Measurements from ENCODE around the gene LRRC4C. TPM values are rescaled to one million over a fixed set of nuclear protein-coding genes. Genes with fewer than 3 reads are reported as not detected.

LRRC4C gene
- total RNA-seq, 1 donor from 2014 or later, result 1.2 TPM

DNA sequence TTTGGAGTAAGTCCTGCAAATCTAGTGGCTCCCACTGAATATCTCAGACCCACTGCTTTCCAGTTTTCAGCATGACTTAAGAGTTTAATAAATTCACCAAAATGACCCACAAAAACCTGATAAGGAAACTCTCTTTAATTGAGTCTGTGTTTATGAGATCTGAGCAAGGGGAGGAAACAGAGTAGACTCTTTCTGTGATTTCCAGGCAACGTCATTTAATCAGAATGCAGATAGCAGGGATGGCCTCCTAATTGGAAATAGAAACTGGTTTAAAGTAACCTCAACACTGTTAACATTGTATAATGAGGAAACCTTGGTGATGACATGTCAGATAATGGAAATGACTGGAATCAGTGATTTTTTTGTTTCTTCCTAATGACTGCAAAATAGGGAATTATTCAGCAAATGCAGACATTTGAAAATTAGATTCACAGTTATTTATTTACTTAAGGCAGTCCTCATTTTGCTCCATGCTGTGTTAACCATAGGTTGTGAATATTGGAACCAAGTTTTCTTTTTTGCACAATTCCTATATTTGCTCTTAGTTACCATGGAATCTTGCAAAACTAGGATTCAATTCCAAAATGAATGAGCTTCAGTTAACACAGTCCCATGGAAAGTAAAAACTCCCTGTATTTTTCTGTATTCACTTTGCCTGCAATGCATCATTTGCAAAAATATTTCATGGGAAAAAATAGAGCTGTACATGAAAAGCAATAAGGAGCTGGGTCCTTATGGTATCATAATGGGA, 1324.5 kb downstream of the LRRC4C start:
- no peaks in the 10 kb centered on the region for H3K4me1 Mint-ChIP-seq (ENCODE audit: unreplicated experiment)
- no peaks in the 10 kb centered on the region for H3K36me3 Mint-ChIP-seq (ENCODE audit: low read depth, unreplicated experiment)
- H3K4me3 Mint-ChIP-seq (ENCODE audit: unreplicated experiment), result no peak overlapping the region
- peaks cover 1% of the 10 kb centered on the region for H3K27me3 Mint-ChIP-seq (ENCODE audit: unreplicated experiment)
- TF ChIP-seq, protein P1, sequence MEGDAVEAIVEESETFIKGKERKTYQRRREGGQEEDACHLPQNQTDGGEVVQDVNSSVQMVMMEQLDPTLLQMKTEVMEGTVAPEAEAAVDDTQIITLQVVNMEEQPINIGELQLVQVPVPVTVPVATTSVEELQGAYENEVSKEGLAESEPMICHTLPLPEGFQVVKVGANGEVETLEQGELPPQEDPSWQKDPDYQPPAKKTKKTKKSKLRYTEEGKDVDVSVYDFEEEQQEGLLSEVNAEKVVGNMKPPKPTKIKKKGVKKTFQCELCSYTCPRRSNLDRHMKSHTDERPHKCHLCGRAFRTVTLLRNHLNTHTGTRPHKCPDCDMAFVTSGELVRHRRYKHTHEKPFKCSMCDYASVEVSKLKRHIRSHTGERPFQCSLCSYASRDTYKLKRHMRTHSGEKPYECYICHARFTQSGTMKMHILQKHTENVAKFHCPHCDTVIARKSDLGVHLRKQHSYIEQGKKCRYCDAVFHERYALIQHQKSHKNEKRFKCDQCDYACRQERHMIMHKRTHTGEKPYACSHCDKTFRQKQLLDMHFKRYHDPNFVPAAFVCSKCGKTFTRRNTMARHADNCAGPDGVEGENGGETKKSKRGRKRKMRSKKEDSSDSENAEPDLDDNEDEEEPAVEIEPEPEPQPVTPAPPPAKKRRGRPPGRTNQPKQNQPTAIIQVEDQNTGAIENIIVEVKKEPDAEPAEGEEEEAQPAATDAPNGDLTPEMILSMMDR (IDR thresholded peaks at IDR 0.05; ENCODE audit: unreplicated experiment), result no peak
- no peaks in the 10 kb centered on the region for H3K9me3 Mint-ChIP-seq (ENCODE audit: unreplicated experiment)
- no peak overlapping the region for H3K27ac Mint-ChIP-seq (ENCODE audit: unreplicated experiment)
- DNase-seq (ENCODE audit: low spot score), result no peak

DNA sequence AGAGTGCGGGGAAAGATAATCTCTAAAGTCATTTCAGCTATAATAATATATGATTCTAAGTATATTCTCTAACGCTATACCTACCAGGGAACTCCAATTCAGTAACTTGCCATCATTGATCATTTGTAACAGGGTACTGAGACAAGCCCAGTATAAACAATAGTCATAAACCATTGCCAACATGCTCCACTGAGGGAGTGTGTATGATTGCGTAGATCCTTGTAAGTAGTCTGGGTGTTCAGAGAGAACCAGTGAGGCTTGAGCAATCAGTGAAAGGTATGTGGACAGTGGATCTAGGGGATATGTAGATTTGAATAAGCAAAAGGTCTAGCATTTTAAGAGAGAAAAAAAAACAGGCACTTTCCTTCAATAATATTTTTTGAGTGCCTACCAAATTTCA, 1326.0 kb downstream of the LRRC4C start:
- no peaks in the 10 kb centered on the region for H3K4me1 Mint-ChIP-seq (ENCODE audit: unreplicated experiment)
- no peaks in the 10 kb centered on the region for H3K9me3 Mint-ChIP-seq (ENCODE audit: unreplicated experiment)
- H3K27ac Mint-ChIP-seq (ENCODE audit: unreplicated experiment), result no peak overlapping the region
- H3K36me3 Mint-ChIP-seq (ENCODE audit: low read depth, unreplicated experiment), result no peaks in the 10 kb centered on the region
- no peak overlapping the region for H3K4me3 Mint-ChIP-seq (ENCODE audit: unreplicated experiment)
- DNase-seq (ENCODE audit: low spot score), result no peak
- TF ChIP-seq, protein P1 (IDR thresholded peaks at IDR 0.05; ENCODE audit: unreplicated experiment), result no peak
- peaks cover 1% of the 10 kb centered on the region for H3K27me3 Mint-ChIP-seq (ENCODE audit: unreplicated experiment)

DNA sequence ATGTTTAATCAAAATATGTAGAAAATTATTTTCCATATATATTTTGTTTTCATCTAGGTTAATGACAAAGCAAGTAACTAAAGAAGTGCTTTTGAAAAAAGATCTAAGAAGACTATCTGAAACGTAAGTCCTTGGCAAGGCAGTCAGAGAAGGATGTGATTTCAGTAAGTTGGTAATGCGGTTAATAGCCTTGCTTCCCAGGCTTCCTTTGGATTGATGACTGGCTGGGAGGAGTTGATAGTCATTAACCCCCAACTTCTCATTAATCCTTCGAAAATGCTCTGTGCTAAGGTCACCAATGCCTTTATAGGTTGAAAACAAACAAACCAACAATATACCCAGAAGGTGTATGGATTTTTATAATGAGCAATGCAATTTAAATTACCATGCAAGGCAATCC, 1326.5 kb downstream of the LRRC4C start:
- H3K36me3 Mint-ChIP-seq (ENCODE audit: low read depth, unreplicated experiment), result no peaks in the 10 kb centered on the region
- TF ChIP-seq, protein P1 (IDR thresholded peaks at IDR 0.05; ENCODE audit: unreplicated experiment), result no peak
- H3K27me3 Mint-ChIP-seq (ENCODE audit: unreplicated experiment), result peaks cover under 1% of the 10 kb centered on the region
- no peak overlapping the region for H3K27ac Mint-ChIP-seq (ENCODE audit: unreplicated experiment)
- H3K4me1 Mint-ChIP-seq (ENCODE audit: unreplicated experiment), result no peaks in the 10 kb centered on the region
- no peak overlapping the region for H3K4me3 Mint-ChIP-seq (ENCODE audit: unreplicated experiment)
- DNase-seq (ENCODE audit: low spot score), result no peak
- no peaks in the 10 kb centered on the region for H3K9me3 Mint-ChIP-seq (ENCODE audit: unreplicated experiment)

DNA sequence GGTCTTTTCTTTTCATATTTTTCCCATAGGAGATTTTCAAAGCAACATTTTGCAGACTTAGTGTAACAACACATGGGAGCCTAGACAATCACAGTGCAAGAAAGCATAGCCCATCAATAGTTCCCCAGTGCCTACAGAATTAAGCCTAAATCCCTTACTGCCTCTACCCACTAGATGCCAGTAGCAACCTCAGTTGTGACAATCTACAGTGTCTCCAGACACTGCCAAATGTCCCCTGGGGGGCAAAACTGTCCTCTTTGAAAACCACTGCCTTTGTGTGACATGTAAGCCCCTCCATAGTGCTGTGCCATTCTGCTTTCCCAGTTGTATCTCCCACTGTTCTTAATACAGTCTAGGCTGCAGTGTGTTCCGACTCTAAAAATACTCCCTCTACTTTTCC, 1329.0 kb downstream of the LRRC4C start:
- Mint-ChIP-seq H3K9me3 (ENCODE audit: unreplicated experiment) (no peaks in the 10 kb centered on the region), H3K4me1 (ENCODE audit: unreplicated experiment) (no peaks in the 10 kb centered on the region), H3K27ac (ENCODE audit: unreplicated experiment) (no peak overlapping the region), H3K36me3 (ENCODE audit: low read depth, unreplicated experiment) (no peaks in the 10 kb centered on the region), H3K4me3 (ENCODE audit: unreplicated experiment) (no peak overlapping the region), H3K27me3 (ENCODE audit: unreplicated experiment) (no peaks in the 10 kb centered on the region)
- TF ChIP-seq, protein P1 (IDR thresholded peaks at IDR 0.05; ENCODE audit: unreplicated experiment), result no peak
- peak; percentile 3 for DNase-seq (ENCODE audit: low spot score)

DNA sequence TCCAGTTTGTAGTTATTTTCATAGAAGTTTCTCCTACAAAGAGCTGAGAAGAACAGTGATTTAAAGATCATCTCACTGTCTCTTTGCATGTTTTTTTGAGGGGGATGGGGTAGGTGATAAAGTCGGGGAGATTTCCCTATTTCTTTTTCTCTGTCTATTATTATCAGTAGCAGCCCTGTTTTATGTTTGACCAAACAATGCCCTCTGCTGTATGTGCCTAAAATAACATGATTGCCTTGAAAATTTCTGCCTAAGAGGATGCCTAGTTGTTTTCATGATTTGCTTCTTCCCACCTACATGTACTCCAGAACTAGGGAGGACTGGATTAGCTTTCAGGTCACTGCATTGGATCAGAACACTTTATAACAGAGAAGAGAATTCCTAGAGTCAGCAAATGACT, 1330.2 kb downstream of the LRRC4C start:
- no peaks in the 10 kb centered on the region for H3K4me1 Mint-ChIP-seq (ENCODE audit: unreplicated experiment)
- no peaks in the 10 kb centered on the region for H3K27me3 Mint-ChIP-seq (ENCODE audit: unreplicated experiment)
- TF ChIP-seq, protein P1 (IDR thresholded peaks at IDR 0.05; ENCODE audit: unreplicated experiment), result peak; percentile 26
- H3K4me3 Mint-ChIP-seq (ENCODE audit: unreplicated experiment), result no peak overlapping the region
- no peak overlapping the region for H3K27ac Mint-ChIP-seq (ENCODE audit: unreplicated experiment)
- no peaks in the 10 kb centered on the region for H3K9me3 Mint-ChIP-seq (ENCODE audit: unreplicated experiment)
- DNase-seq (ENCODE audit: low spot score), result no peak
- H3K36me3 Mint-ChIP-seq (ENCODE audit: low read depth, unreplicated experiment), result no peaks in the 10 kb centered on the region
